ENCODE data around the gene MLH3. TPM values are rescaled to one million over a fixed set of nuclear protein-coding genes. Genes with fewer than 3 reads are reported as not detected.

The MLH3 gene
- polyA plus RNA-seq, 3 donors: 3.4 to 6.3 (median 5.1) TPM

DNA sequence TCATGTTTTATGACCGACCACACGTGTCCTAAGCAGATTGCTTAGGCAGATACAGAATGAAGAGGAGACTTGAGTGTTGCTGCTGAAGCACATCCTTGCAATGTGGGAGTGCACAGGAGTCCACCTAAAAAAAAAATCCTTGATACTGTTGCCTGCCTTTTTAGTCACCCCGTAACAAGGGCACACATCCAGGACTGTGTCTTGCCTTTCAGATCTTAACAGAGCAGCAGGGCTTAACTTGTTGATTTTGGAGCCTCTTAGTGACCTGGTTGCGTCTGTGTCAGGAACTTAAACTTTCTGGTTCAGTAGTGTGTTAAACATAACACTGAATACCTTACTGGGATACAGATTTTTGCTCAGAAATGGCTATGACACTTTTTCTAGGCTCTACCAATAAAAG is 42.1 kb downstream of the MLH3 start:
- H3K27ac Mint-ChIP-seq: no peak overlapping the region
- WGBS (ENCODE audit: insufficient coverage): 93% methylated on average over 3 of the region's 4 CpGs
- H3K36me3 Mint-ChIP-seq: peaks cover 80 to 82% of the 10 kb centered on the region in 2 donors
- no peaks in the 10 kb centered on the region for H3K27me3 Mint-ChIP-seq (ENCODE audit: low read depth in 3 of 3)
- Histone ChIP-seq H4K20me1 (ENCODE audit: insufficient read depth, low read length) (no peaks in the 10 kb centered on the region), H3K4me3 (replicated peaks in 1 of 3; ENCODE audit: low read depth in 2 of 3, low read length in 3 of 3) (no peak overlapping the region), H3K79me2 (ENCODE audit: insufficient read depth, low read length) (peaks cover 2% of the 10 kb centered on the region), H3K4me1 (ENCODE audit: control insufficient read depth in 1 of 2, insufficient read depth in 2 of 2, low read length in 2 of 2) (peaks cover 1 to 2% of the 10 kb centered on the region in 2 donors), H3K27me3 (ENCODE audit: control insufficient read depth in 2 of 2, insufficient read depth in 2 of 2, low read length in 2 of 2) (no peaks in the 10 kb centered on the region), H3K9me3 (replicated peaks in 1 of 2; ENCODE audit: control insufficient read depth in 1 of 2, insufficient read depth in 1 of 2, low read length in 2 of 2) (no peaks in the 10 kb centered on the region), H2AFZ (ENCODE audit: insufficient read depth, low read depth, low read length, poor library complexity, severe bottlenecking) (no peak overlapping the region), H3K27ac (ENCODE audit: low read depth in 1 of 2, low read length in 2 of 2) (no peak overlapping the region), H3K36me3 (replicated peaks in 1 of 2; ENCODE audit: control insufficient read depth in 1 of 2, insufficient read depth in 2 of 2, low read length in 2 of 2) (peaks cover 63 to 96% of the 10 kb centered on the region in 2 donors), H3K4me2 (replicated peaks; ENCODE audit: extremely low read depth, low read length, poor library complexity, severe bottlenecking) (no peak overlapping the region), H3K9ac (ENCODE audit: insufficient read depth, low read length, poor library complexity, severe bottlenecking) (no peak overlapping the region)
- TF ChIP-seq, protein P1, sequence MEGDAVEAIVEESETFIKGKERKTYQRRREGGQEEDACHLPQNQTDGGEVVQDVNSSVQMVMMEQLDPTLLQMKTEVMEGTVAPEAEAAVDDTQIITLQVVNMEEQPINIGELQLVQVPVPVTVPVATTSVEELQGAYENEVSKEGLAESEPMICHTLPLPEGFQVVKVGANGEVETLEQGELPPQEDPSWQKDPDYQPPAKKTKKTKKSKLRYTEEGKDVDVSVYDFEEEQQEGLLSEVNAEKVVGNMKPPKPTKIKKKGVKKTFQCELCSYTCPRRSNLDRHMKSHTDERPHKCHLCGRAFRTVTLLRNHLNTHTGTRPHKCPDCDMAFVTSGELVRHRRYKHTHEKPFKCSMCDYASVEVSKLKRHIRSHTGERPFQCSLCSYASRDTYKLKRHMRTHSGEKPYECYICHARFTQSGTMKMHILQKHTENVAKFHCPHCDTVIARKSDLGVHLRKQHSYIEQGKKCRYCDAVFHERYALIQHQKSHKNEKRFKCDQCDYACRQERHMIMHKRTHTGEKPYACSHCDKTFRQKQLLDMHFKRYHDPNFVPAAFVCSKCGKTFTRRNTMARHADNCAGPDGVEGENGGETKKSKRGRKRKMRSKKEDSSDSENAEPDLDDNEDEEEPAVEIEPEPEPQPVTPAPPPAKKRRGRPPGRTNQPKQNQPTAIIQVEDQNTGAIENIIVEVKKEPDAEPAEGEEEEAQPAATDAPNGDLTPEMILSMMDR (IDR thresholded peaks at IDR 0.05): no peak
- DNase-seq: no peak
- intact Hi-C loops (cut with micrococcal nuclease): loop anchor here in 1 of 2 donors (10.0 kb wide), 1 partner anchor 56 kb away; the partner anchor contains the start of genes ACYP1 and ZC2HC1C
- H3K4me1 Mint-ChIP-seq: peaks cover 10% of the 10 kb centered on the region
- no peaks in the 10 kb centered on the region for H3K9me3 Mint-ChIP-seq
- no peak overlapping the region for H3K4me3 Mint-ChIP-seq

DNA sequence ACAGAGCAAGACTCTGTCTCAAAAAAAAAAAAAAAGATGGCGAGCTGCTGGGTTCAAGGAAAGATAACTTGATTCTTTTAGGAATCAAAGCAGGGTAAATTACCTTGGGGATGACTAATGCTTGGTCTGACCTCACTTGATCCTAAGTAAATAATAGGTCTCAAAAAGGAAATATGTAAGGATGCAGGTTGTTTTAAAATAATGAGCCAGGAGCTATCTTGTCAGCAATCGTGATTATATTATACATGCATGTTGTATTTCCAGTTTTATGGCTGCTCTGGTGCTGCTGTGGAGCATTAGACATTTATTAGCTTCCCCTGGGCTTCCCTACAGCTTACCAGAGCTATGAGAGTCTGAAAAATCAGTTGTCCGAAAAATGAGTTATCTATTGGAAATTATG is 45.9 kb downstream of the MLH3 start:
- no peak for DNase-seq
- Histone ChIP-seq H2AFZ (ENCODE audit: insufficient read depth, low read depth, low read length, poor library complexity, severe bottlenecking) (no peak overlapping the region), H3K4me3 (replicated peaks in 1 of 3; ENCODE audit: low read depth in 2 of 3, low read length in 3 of 3) (no peak overlapping the region), H3K9ac (ENCODE audit: insufficient read depth, low read length, poor library complexity, severe bottlenecking) (no peak overlapping the region), H3K79me2 (ENCODE audit: insufficient read depth, low read length) (peaks cover 22% of the 10 kb centered on the region), H4K20me1 (ENCODE audit: insufficient read depth, low read length) (no peaks in the 10 kb centered on the region), H3K36me3 (replicated peaks in 1 of 2; ENCODE audit: control insufficient read depth in 1 of 2, insufficient read depth in 2 of 2, low read length in 2 of 2) (peaks cover 46 to 58% of the 10 kb centered on the region in 2 donors), H3K27me3 (ENCODE audit: control insufficient read depth in 2 of 2, insufficient read depth in 2 of 2, low read length in 2 of 2) (no peaks in the 10 kb centered on the region), H3K27ac (ENCODE audit: low read depth in 1 of 2, low read length in 2 of 2) (no peak overlapping the region), H3K4me2 (replicated peaks; ENCODE audit: extremely low read depth, low read length, poor library complexity, severe bottlenecking) (no peak overlapping the region), H3K4me1 (ENCODE audit: control insufficient read depth in 1 of 2, insufficient read depth in 2 of 2, low read length in 2 of 2) (peaks cover 18 to 21% of the 10 kb centered on the region in 2 donors), H3K9me3 (replicated peaks in 1 of 2; ENCODE audit: control insufficient read depth in 1 of 2, insufficient read depth in 1 of 2, low read length in 2 of 2) (peaks cover 0 to 5% of the 10 kb centered on the region in 2 donors)
- H3K9me3 Mint-ChIP-seq: peaks cover 0 to 5% (median 0%) of the 10 kb centered on the region in 7 donors
- TF ChIP-seq, protein P1 (IDR thresholded peaks at IDR 0.05): no peak
- H3K4me1 Mint-ChIP-seq: peaks cover 30% of the 10 kb centered on the region
- H3K27ac Mint-ChIP-seq: no peak overlapping the region
- H3K27me3 Mint-ChIP-seq (ENCODE audit: low read depth in 3 of 3): no peaks in the 10 kb centered on the region
- intact Hi-C loops (cut with micrococcal nuclease): loop anchor here in 1 of 2 donors (10.0 kb wide), 1 partner anchor 59 kb away; the partner anchor contains the start of genes ACYP1 and ZC2HC1C
- H3K36me3 Mint-ChIP-seq: peaks cover 52 to 62% of the 10 kb centered on the region in 2 donors
- no CpG with 5 or more reads among the region's 3 CpGs for WGBS (ENCODE audit: insufficient coverage)
- H3K4me3 Mint-ChIP-seq: no peak overlapping the region

Measured in CD14-positive monocyte (primary cell).